ENCODE measurements around the gene ANKH.

The ANKH gene

GRCh38 chr5:14854799-14855198, 16.8 kb downstream of the ANKH start:
- TF ChIP-seq CTCF (IDR thresholded peaks at IDR 0.05), result no peak
- H3K4me3 ChIP-seq, result no peak overlapping the region
- H3K27ac ChIP-seq, result no peak overlapping the region
- DNase-seq (ENCODE audit: low spot score), result no peak

GRCh38 chr5:14853685-14854084, 17.9 kb downstream of the ANKH start:
- DNase-seq (ENCODE audit: low spot score), result no peak
- Histone ChIP-seq H3K4me3 (no peak overlapping the region), H3K27ac (no peak overlapping the region)
- no peak for TF ChIP-seq CTCF (IDR thresholded peaks at IDR 0.05)

GRCh38 chr5:14852779-14853178, 18.8 kb downstream of the ANKH start:
- no peak for DNase-seq (ENCODE audit: low spot score)
- Histone ChIP-seq H3K4me3 (no peak overlapping the region), H3K27ac (no peak overlapping the region)
- TF ChIP-seq CTCF (IDR thresholded peaks at IDR 0.05), result no peak

GRCh38 chr5:14851999-14852526, 19.5 kb downstream of the ANKH start:
- no peak for DNase-seq (ENCODE audit: low spot score)
- Histone ChIP-seq H3K4me3 (no peak overlapping the region), H3K27ac (no peak overlapping the region)
- no peak for TF ChIP-seq CTCF (IDR thresholded peaks at IDR 0.05)

GRCh38 chr5:14851597-14851996, 20.0 kb downstream of the ANKH start:
- DNase-seq (ENCODE audit: low spot score), result no peak
- no peak overlapping the region for H3K27ac ChIP-seq
- H3K4me3 ChIP-seq, result no peak overlapping the region
- no peak for TF ChIP-seq CTCF (IDR thresholded peaks at IDR 0.05)

- DNase-seq (ENCODE audit: low spot score), result no peak
- no peak overlapping the region for H3K27ac ChIP-seq
- no peak overlapping the region for H3K4me3 ChIP-seq
- no peak for TF ChIP-seq CTCF (IDR thresholded peaks at IDR 0.05)
Observed at GRCh38 chr5:14851050-14851419, 20.5 kb downstream of the ANKH start.

- no peak overlapping the region for H3K27ac ChIP-seq
- DNase-seq (ENCODE audit: low spot score), result no peak
- H3K4me3 ChIP-seq, result no peak overlapping the region
- no peak for TF ChIP-seq CTCF (IDR thresholded peaks at IDR 0.05)
Observed at GRCh38 chr5:14850419-14851049, 21.0 kb downstream of the ANKH start.
